A549 treated with CORT108297 at 1 μM for 4 hours (cell line): ENCODE measurements around the gene NMRK2. TPM values are rescaled to one million over a fixed set of nuclear protein-coding genes. Genes with fewer than 3 reads are reported as not detected.

Source experiments
- total RNA-seq: library from RNA; stranded (reverse); fragments of 200-300 nt; extraction: Qiagen RNA extraction; gene quantifications from 5 replicates; pipeline ENCODE4 v1.2.3, GENCODE V29; 2022

Gene NMRK2
- not detected in 5 replicates for total RNA-seq

DNA sequence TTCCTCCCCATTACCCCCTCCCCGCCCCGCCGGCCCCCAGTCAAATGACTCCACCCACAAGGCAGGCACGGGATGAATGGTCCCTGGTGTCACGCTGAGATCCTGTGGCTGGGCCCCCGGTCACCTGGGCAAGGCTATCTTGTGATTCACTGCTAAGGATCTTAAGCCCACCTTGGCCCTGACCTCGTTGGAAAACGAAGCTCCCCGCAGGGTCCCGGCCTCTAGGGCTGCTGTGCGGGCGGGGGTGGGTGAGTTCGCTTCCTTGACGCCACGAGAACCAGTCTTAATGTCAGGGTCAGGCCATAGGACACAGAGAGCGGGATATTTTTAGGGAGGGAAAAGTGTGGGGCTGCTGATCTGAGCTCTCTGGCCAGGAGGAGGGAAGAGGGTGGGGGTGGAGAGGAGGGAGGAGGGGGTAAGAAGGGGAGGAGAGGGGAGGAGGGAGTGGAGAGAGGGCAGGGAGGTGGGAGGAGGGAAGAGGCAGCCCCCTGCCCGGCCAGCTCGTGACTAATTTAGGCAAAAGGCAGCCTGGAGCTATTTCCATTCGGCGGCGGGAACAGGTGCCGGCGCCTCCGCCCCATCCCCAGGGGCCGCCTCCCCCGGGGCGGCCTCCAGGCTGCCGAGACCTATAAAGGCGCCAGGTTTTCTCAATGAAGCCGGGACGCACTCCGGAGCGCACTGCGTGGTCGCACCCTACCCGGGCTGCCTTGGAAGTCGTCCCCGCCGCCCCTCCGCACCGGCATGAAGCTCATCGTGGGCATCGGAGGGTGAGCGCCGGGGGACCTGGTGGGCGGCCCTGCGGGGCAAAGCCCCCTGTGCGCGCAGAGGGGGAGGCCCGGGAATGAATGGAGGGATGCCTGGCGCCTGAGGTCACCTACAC lies at the start of gene NMRK2:
NMRK2 (plus strand) TSS at position 139 of the 880 bp plus-strand sequence; CDS start at position 742, 603 bp downstream.

DNA sequence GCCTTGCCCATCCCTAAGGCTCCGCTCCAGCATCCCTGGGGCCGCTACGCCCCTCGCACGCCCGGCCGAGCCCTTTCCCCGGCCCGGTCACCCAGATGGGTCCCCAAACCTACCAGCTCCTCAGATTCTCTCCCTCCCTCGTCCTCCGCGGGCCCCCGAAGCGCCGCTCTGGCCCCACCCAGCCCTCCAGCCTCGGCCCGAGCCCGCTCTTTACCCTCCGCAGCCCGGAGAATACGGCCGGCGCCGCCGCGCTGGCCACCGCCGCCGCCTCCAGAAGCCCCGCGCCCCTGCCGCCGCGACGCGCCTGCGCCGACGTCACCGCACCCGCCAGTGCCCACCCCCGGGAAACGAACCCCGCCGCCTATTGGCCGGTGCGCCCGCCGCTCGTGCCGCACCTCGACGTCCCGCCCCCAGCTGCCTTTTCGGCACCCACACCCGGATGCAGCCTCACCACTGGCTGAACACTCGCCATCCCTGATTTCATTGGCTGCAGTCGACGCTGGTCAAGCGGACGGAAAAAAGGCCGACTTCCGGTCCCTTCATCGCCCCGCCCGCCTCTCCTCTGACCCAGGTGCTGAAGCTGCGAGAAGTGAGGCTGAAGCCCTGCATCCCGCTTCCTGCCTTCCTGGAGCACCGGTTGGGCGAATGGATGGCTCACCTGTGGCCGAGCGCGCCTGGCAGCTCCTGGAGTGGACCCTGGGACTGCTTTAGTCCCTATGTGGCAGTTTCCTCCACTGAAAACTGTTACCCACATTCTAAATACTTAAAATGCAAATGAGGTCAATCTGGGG lies 38.1 kb downstream of the NMRK2 start, which contains the start of gene DAPK3:
DAPK3 (minus strand) TSS at position 292 of the 791 bp plus-strand sequence. CDS start 1,364 bp downstream, outside the sequence.

DNA sequence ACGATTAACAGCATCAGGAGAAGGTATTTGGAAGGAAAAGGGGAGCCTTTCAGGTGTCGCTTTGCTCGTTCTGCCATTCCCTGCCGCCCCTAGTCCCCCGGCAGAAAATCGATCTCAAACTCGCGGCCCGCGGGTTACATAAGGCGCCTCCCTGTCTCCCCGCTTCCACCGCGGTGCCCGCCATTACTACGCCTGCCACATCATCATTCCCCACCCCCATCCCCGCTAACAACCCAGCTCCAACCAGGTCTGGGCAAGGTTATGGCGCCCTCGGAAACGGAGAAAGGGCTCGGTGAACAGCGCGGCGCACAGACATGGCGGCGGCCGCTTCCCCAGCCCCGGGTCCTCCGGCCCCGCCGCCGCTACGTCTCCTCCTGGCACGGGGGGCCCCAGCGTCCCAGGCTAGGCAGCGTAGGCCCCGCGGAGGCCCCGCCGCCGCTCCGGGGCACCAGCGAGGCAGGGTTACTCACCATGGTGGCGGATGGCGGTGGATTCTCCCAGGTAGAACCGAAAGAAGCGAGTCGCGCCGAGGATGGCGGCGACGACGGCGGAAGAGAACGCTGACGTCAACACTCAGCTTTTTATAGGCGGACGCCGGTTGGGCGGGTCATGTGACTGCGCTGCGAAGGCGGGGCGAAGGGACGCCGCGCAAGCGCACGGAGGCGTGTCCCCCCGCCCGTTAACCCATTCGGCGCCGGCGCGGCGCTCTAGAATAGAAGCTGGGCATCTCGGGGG lies 52.2 kb downstream of the NMRK2 start, which contains the start of gene EEF2:
EEF2 (minus strand) TSS at position 556 of the 735 bp plus-strand sequence; CDS start at position 473, 83 bp downstream.

Other genes with a start within 250 kb of the NMRK2 start
- 9.7 to 13.8 TPM (median 12.6 TPM) in 5 replicates for gene PIP5K1C, start 232.6 kb upstream of the NMRK2 start, total RNA-seq
- gene TJP3, start 224.7 kb upstream of the NMRK2 start, total RNA-seq: 0.29 to 0.53 TPM (median 0.33 TPM) in 5 replicates
- gene APBA3, start 171.4 kb upstream of the NMRK2 start, total RNA-seq: 10.3 to 15.0 TPM (median 13.6 TPM) in 5 replicates
- 62.7 to 78.3 TPM (median 63.6 TPM) in 5 replicates for gene MRPL54, start 170.4 kb upstream of the NMRK2 start, total RNA-seq
- gene RAX2, start 160.8 kb upstream of the NMRK2 start, total RNA-seq: not detected in 5 replicates
- gene MATK, start 146.7 kb upstream of the NMRK2 start, total RNA-seq: 1.3 to 1.9 TPM (median 1.4 TPM) in 5 replicates
- gene ZFR2, start 64.0 kb upstream of the NMRK2 start, total RNA-seq: 0.11 to 0.75 TPM (median 0.20 TPM) in 4 of 5 replicates, not detected in the other
- gene ATCAY, start 52.4 kb upstream of the NMRK2 start, total RNA-seq: 0.07 to 0.21 TPM (median 0.13 TPM) in 5 replicates
- gene DAPK3, start 38.0 kb downstream of the NMRK2 start, total RNA-seq: 46.5 to 53.2 TPM (median 49.7 TPM) in 5 replicates
- gene EEF2, start 52.4 kb downstream of the NMRK2 start, total RNA-seq: 849 to 1,108 TPM (median 1,071 TPM) in 5 replicates
- 15.9 to 19.3 TPM (median 17.8 TPM) in 5 replicates for gene PIAS4, start 74.7 kb downstream of the NMRK2 start, total RNA-seq
- gene ZBTB7A, start 133.8 kb downstream of the NMRK2 start, total RNA-seq: 12.4 to 22.0 TPM (median 18.4 TPM) in 5 replicates
- gene MAP2K2, start 191.1 kb downstream of the NMRK2 start, total RNA-seq: 109 to 160 TPM (median 150 TPM) in 5 replicates
- gene CREB3L3, start 220.6 kb downstream of the NMRK2 start, total RNA-seq: 0.05 to 0.20 TPM (median 0.11 TPM) in 5 replicates
- 26.9 to 36.6 TPM (median 32.7 TPM) in 5 replicates for gene SIRT6, start 249.5 kb downstream of the NMRK2 start, total RNA-seq
- 0.17 to 0.26 TPM (median 0.21 TPM) in 5 replicates for gene ANKRD24, start 249.6 kb downstream of the NMRK2 start, total RNA-seq